ENCODE results near the gene PAK5. TPM values are rescaled to one million over a fixed set of nuclear protein-coding genes. Genes with fewer than 3 reads are reported as not detected.

Gene PAK5
- total and polyA plus RNA-seq, 2 donors (not counting 1 experiment from before 2014, with no cell fraction given): not detected

GRCh38 chr20:9577397-9577796 is 261.5 kb downstream of the PAK5 start:
- no peak for DNase-seq (ENCODE audit: low read depth in 2 of 2)
- no peak overlapping the region for H2AFZ ChIP-seq (ENCODE audit: low read length)
- no peaks in the 10 kb centered on the region for H3K36me3 ChIP-seq (ENCODE audit: control insufficient read depth, insufficient read depth, low read length)
- H3K9ac ChIP-seq (ENCODE audit: insufficient read depth, low read length): no peak overlapping the region
- H3K4me1 ChIP-seq (ENCODE audit: control insufficient read depth, extremely low read depth, insufficient read depth, low read length): no peaks in the 10 kb centered on the region
- no peaks in the 10 kb centered on the region for H3K9me3 ChIP-seq (ENCODE audit: control insufficient read depth, insufficient read depth, low read depth, low read length)
- TF ChIP-seq, protein P1, sequence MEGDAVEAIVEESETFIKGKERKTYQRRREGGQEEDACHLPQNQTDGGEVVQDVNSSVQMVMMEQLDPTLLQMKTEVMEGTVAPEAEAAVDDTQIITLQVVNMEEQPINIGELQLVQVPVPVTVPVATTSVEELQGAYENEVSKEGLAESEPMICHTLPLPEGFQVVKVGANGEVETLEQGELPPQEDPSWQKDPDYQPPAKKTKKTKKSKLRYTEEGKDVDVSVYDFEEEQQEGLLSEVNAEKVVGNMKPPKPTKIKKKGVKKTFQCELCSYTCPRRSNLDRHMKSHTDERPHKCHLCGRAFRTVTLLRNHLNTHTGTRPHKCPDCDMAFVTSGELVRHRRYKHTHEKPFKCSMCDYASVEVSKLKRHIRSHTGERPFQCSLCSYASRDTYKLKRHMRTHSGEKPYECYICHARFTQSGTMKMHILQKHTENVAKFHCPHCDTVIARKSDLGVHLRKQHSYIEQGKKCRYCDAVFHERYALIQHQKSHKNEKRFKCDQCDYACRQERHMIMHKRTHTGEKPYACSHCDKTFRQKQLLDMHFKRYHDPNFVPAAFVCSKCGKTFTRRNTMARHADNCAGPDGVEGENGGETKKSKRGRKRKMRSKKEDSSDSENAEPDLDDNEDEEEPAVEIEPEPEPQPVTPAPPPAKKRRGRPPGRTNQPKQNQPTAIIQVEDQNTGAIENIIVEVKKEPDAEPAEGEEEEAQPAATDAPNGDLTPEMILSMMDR (conservative IDR thresholded peaks at IDR 0.05 in 1 of 2, IDR thresholded peaks at IDR 0.05 in 1 of 2; ENCODE audit: low read depth in 1 of 2, low read length in 2 of 2): no peak
- TF ChIP-seq EZH2 (IDR thresholded peaks at IDR 0.05; ENCODE audit: low read length, missing control alignments): no peak
- H4K20me1 ChIP-seq (ENCODE audit: control insufficient read depth, extremely low read depth, insufficient read depth, low read length): no peaks in the 10 kb centered on the region
- H3K4me2 ChIP-seq (ENCODE audit: extremely low read depth, insufficient read depth, low read length): no peak overlapping the region
- H3K79me2 ChIP-seq (ENCODE audit: control insufficient read depth, insufficient read depth, low read length): no peaks in the 10 kb centered on the region
- no peak overlapping the region for H3K27ac ChIP-seq (ENCODE audit: insufficient read depth, low read length)
- peaks cover 7% of the 10 kb centered on the region for H3K27me3 ChIP-seq (ENCODE audit: control insufficient read depth, insufficient read depth, low read length)
- no peak overlapping the region for H3K4me3 ChIP-seq (replicated peaks in 1 of 4; ENCODE audit: control extremely low read depth in 1 of 4, insufficient read depth in 1 of 4, low read depth in 3 of 4, low read length in 4 of 4)

- no peak overlapping the region for H2AFZ ChIP-seq (ENCODE audit: low read length)
- no peak overlapping the region for H3K4me3 ChIP-seq (replicated peaks in 1 of 4; ENCODE audit: control extremely low read depth in 1 of 4, insufficient read depth in 1 of 4, low read depth in 3 of 4, low read length in 4 of 4)
- H3K4me2 ChIP-seq (ENCODE audit: extremely low read depth, insufficient read depth, low read length): no peak overlapping the region
- no peak for DNase-seq (ENCODE audit: low read depth in 2 of 2)
- H4K20me1 ChIP-seq (ENCODE audit: control insufficient read depth, extremely low read depth, insufficient read depth, low read length): no peaks in the 10 kb centered on the region
- H3K27me3 ChIP-seq (ENCODE audit: control insufficient read depth, insufficient read depth, low read length): peaks cover 7% of the 10 kb centered on the region
- H3K9ac ChIP-seq (ENCODE audit: insufficient read depth, low read length): no peak overlapping the region
- no peaks in the 10 kb centered on the region for H3K79me2 ChIP-seq (ENCODE audit: control insufficient read depth, insufficient read depth, low read length)
- no peaks in the 10 kb centered on the region for H3K9me3 ChIP-seq (ENCODE audit: control insufficient read depth, insufficient read depth, low read depth, low read length)
- H3K27ac ChIP-seq (ENCODE audit: insufficient read depth, low read length): no peak overlapping the region
- H3K4me1 ChIP-seq (ENCODE audit: control insufficient read depth, extremely low read depth, insufficient read depth, low read length): no peaks in the 10 kb centered on the region
- TF ChIP-seq, protein P1 (conservative IDR thresholded peaks at IDR 0.05 in 1 of 2, IDR thresholded peaks at IDR 0.05 in 1 of 2; ENCODE audit: low read depth in 1 of 2, low read length in 2 of 2): no peak
- TF ChIP-seq EZH2 (IDR thresholded peaks at IDR 0.05; ENCODE audit: low read length, missing control alignments): no peak
- H3K36me3 ChIP-seq (ENCODE audit: control insufficient read depth, insufficient read depth, low read length): no peaks in the 10 kb centered on the region
These were observed 262.2 kb downstream of the PAK5 start for GRCh38 chr20:9576695-9577094.

GRCh38 chr20:9575836-9576235 is 263.0 kb downstream of the PAK5 start:
- peaks cover 7% of the 10 kb centered on the region for H3K27me3 ChIP-seq (ENCODE audit: control insufficient read depth, insufficient read depth, low read length)
- H3K79me2 ChIP-seq (ENCODE audit: control insufficient read depth, insufficient read depth, low read length): no peaks in the 10 kb centered on the region

More at GRCh38 chr20:9575836-9576235, 263.0 kb downstream of the PAK5 start:
- no peak for TF ChIP-seq EZH2 (IDR thresholded peaks at IDR 0.05; ENCODE audit: low read length, missing control alignments)
- TF ChIP-seq, protein P1 (conservative IDR thresholded peaks at IDR 0.05 in 1 of 2, IDR thresholded peaks at IDR 0.05 in 1 of 2; ENCODE audit: low read depth in 1 of 2, low read length in 2 of 2): no peak
- Histone ChIP-seq H3K4me1 (ENCODE audit: control insufficient read depth, extremely low read depth, insufficient read depth, low read length) (no peaks in the 10 kb centered on the region), H3K36me3 (ENCODE audit: control insufficient read depth, insufficient read depth, low read length) (no peaks in the 10 kb centered on the region), H3K4me3 (replicated peaks in 1 of 4; ENCODE audit: control extremely low read depth in 1 of 4, insufficient read depth in 1 of 4, low read depth in 3 of 4, low read length in 4 of 4) (no peak overlapping the region), H2AFZ (ENCODE audit: low read length) (no peak overlapping the region), H3K4me2 (ENCODE audit: extremely low read depth, insufficient read depth, low read length) (no peak overlapping the region), H3K9me3 (ENCODE audit: control insufficient read depth, insufficient read depth, low read depth, low read length) (no peaks in the 10 kb centered on the region), H4K20me1 (ENCODE audit: control insufficient read depth, extremely low read depth, insufficient read depth, low read length) (no peaks in the 10 kb centered on the region), H3K9ac (ENCODE audit: insufficient read depth, low read length) (no peak overlapping the region), H3K27ac (ENCODE audit: insufficient read depth, low read length) (no peak overlapping the region)
- no peak for DNase-seq (ENCODE audit: low read depth in 2 of 2)
